Measurements from ENCODE around the gene EIF6.

EIF6 gene

DNA sequence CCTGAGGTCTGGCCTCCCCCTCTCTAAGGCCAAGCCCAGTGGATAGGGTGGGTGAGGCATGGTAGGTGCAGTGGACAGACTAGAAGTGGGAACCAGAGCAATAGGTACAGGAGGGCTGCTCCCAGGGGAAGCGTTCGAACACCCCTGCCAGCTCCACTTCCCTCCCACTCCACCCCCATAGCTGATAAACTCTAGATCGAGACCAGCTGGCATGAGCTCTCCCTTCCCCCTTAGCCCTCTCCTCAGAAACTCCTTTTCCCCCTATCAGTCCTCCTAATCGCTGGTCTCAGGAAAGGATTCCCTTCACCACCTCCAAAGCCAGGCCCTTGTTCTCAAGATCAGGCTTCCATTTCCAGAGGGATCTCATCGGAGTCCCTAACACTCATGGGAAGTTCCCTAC lies 13.7 kb upstream of the EIF6 start:
- DNase-seq (ENCODE audit: low read depth) = no peak
- no peak overlapping the region for H3K4me3 ChIP-seq (ENCODE audit: low read depth, low read length)
- TF ChIP-seq, protein P1, sequence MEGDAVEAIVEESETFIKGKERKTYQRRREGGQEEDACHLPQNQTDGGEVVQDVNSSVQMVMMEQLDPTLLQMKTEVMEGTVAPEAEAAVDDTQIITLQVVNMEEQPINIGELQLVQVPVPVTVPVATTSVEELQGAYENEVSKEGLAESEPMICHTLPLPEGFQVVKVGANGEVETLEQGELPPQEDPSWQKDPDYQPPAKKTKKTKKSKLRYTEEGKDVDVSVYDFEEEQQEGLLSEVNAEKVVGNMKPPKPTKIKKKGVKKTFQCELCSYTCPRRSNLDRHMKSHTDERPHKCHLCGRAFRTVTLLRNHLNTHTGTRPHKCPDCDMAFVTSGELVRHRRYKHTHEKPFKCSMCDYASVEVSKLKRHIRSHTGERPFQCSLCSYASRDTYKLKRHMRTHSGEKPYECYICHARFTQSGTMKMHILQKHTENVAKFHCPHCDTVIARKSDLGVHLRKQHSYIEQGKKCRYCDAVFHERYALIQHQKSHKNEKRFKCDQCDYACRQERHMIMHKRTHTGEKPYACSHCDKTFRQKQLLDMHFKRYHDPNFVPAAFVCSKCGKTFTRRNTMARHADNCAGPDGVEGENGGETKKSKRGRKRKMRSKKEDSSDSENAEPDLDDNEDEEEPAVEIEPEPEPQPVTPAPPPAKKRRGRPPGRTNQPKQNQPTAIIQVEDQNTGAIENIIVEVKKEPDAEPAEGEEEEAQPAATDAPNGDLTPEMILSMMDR (IDR thresholded peaks at IDR 0.05; ENCODE audit: low read depth, low read length, missing control alignments) = no peak

DNA sequence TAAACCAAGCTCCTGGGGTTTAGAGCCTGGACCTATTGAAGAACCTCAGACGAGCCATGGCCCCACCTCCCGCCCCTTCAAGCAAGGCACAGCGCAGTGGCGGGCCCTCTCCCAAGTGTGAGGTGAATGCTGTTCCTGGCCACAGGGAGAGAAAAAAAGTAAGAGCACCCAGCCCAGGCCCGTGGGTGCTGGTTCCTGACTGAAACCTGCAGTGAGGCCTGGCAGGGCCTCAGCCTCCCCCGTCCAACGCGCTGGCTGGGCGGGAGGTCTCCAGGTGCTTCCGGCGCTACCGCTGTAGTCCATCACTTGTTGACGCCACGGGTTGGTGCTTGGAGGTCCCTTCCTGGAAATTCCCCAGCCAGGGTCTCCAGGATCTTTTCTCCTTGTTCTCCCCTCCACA lies 13.2 kb upstream of the EIF6 start:
- TF ChIP-seq, protein P1 (IDR thresholded peaks at IDR 0.05; ENCODE audit: low read depth, low read length, missing control alignments) = no peak
- no peak overlapping the region for H3K4me3 ChIP-seq (ENCODE audit: low read depth, low read length)
- no peak for DNase-seq (ENCODE audit: low read depth)

DNA sequence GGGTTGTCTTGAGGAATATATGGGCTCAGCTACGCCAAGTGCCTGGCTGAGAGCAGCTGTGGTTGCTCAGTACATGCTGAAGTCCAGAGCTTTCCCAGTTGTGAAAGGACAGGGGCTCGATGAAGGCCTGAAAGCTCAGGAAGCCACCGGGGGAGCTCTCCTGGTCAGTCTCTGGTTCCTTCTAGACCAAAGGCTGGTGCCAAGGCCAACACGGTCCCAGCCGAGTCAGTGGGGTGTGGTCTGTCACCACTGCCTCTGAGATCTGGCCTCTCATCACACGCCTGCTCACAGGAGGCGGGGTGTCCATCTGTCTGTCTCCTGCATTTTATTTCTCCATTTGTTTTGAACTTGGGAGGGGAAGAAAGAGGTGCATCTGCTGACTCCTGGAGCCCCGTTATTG lies 12.6 kb upstream of the EIF6 start:
- TF ChIP-seq, protein P1 (IDR thresholded peaks at IDR 0.05; ENCODE audit: low read depth, low read length, missing control alignments) = no peak
- DNase-seq (ENCODE audit: low read depth) = no peak
- no peak overlapping the region for H3K4me3 ChIP-seq (ENCODE audit: low read depth, low read length)

DNA sequence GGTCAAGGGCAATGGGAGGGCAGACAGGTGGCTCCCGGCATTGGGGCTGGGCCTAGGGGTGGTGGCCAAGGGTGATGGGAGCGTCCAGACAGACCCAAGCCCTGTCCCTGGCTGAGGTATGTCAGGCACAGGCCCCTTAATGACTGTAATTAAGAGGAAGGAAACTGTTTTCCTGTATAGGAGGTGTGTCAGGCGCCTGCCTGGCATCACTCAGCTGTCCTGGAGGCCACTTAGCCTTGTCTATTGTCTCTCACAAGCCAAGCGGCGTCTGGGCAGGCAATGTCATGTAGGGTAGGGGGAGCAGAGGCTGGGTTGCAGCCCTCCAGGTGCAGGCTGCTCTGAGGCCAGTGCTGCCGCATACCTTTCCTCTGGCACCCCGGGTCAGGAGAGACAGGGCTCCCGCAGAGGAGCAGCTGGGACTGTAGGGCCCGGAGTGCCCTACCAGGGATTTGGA lies 11.6 kb upstream of the EIF6 start:
- no peak overlapping the region for H3K4me3 ChIP-seq (ENCODE audit: low read depth, low read length)
- TF ChIP-seq, protein P1 (IDR thresholded peaks at IDR 0.05; ENCODE audit: low read depth, low read length, missing control alignments) = no peak
- DNase-seq (ENCODE audit: low read depth) = no peak

DNA sequence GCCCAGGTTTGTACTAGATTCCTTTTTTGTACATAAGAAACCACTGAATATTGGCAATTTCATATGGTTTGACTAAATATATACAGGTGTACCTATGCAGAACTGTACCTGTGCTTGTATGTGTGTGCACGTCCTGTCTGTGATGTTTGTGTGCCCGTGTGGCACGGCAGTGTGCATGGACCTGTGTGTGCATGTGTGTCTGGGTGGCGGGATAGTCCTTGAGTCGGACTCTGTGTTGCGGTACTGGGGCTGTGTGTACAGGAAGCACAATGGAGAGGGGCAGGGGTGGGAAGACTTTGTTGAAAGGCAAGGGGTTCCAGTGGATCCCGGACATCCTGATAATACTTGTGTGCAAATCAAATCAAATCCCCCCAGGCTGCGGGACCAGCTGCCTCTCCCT lies 11.1 kb upstream of the EIF6 start:
- no peak overlapping the region for H3K4me3 ChIP-seq (ENCODE audit: low read depth, low read length)
- TF ChIP-seq, protein P1 (IDR thresholded peaks at IDR 0.05; ENCODE audit: low read depth, low read length, missing control alignments) = no peak
- no peak for DNase-seq (ENCODE audit: low read depth)

DNA sequence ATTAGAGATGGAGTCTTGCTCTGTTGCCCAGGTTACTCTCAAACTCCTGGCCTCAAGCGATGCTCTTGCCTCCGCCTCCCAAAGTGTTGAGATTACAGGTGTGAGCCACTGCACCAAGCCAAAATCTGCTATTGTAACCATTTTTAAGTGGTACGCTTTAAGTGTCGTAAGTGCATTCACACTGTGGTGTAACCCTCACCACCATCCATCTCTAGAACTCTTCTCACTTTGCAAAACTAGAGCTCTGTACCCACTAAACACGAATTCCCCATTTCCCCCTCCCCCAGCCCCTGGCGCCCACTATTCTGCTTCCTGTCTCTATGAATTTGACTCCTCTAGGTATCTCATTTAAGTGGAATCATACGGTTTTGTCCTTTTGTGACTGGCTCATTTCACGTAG lies 10.5 kb upstream of the EIF6 start:
- H3K4me3 ChIP-seq (ENCODE audit: low read depth, low read length) = no peak overlapping the region
- TF ChIP-seq, protein P1 (IDR thresholded peaks at IDR 0.05; ENCODE audit: low read depth, low read length, missing control alignments) = no peak
- DNase-seq (ENCODE audit: low read depth) = no peak

DNA sequence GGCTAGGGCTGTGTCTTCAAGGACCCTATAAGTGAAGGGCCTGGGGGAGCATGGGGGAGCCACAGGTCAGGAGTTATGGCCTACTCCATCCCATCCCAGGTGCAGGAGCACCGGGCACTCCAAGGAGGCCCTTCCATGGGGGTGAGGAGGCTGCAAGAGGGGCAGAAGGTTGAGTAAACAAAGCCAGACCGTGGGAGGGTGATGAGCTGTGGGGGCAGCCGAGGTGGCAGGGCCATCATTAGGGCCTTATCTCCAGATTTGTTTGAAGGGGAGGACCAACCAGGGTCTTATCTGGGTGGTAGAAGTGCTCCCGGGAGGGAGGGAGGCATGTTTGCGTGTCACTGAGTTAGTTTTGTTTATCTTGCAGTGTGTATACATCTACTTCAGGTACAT lies 9.7 kb upstream of the EIF6 start:
- H3K4me3 ChIP-seq (ENCODE audit: low read depth, low read length) = no peak overlapping the region
- no peak for DNase-seq (ENCODE audit: low read depth)
- TF ChIP-seq, protein P1 (IDR thresholded peaks at IDR 0.05; ENCODE audit: low read depth, low read length, missing control alignments) = no peak

Measured in GM12864 (cell line).